GM21717 (cell line): ENCODE data around the gene MAPK10.
"Not testable (repeated sequence)": the region's sequence is repeated elsewhere in the genome, so short reads cannot be mapped to it uniquely, and the experiment has no call there.

ENCODE experiments used
- ATAC-seq: cut with Tn5 transposase; IDR thresholded peaks from one replicate; pipeline ENCODE4 v1.9.1; 2021; ENCODE audit warnings: mild to moderate bottlenecking, moderate library complexity; ENCODE audit not compliant: unreplicated experiment

The MAPK10 gene

DNA sequence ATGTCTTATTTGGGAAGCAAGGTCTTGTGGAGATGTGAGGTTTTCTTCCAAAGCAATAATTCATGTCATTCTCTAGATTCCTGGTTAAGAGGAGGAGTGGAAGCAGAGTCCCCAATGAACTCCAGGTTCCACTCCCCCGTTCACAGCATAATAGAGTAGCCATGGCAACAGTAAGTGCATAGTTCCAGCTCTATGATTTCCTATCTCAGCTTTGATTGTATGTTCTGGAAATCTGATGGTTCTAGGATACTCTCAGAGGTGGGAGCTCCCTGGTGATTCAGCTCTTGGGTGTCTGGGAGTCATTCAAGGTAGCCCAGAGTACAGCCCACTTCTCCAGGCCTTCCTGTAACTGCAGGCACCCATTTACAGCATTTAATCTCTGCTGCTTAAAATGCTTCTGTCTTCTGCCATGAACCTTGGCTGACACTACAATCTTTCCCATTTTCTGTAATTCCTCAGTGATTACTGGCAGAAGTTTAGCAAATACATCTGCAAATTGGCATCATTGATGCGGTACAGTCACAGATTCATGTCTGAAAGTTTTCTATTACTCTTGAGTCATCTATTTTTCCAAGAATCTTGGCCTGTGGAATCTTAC lies 242.0 kb downstream of the MAPK10 start:
- no peak for ATAC-seq

DNA sequence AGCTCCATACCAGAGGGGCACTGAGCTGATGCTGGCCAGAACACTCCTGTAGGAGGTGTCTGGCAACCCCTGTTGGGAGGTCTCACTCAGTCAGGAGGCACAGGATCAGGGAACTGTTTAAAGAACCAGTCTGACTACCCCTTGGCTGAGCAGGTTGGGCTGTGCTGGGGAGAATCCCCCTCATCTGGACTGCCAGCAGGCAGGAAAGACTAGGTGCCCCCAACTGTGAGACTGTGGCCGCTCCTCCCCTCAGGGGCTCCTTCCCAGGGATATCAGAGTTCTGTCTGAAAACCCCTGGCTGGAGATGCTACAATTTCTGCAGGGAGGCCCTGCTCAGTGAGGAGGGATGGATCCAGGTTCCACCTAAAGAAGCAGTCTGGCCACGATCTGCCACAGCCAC lies 245.3 kb downstream of the MAPK10 start:
- no peak for ATAC-seq

DNA sequence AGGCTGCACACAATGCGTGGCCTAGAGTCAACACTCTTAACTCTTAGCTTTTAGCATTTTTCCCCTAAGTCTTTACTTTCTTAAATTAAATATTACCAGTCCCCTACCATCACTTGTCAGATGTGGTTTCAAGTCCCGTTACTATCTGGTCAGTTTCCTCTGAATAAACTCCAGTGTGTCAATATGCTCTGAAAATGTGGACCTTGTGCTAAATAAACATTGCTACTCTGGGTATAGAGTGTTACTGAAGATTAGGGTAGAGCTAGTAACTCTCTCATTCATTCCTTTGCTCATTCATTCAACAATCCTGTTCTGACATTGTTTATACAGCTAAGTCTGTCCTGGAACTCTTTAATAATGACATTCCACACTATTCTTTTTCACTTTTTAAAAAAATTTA lies 251.0 kb downstream of the MAPK10 start:
- no peak for ATAC-seq

DNA sequence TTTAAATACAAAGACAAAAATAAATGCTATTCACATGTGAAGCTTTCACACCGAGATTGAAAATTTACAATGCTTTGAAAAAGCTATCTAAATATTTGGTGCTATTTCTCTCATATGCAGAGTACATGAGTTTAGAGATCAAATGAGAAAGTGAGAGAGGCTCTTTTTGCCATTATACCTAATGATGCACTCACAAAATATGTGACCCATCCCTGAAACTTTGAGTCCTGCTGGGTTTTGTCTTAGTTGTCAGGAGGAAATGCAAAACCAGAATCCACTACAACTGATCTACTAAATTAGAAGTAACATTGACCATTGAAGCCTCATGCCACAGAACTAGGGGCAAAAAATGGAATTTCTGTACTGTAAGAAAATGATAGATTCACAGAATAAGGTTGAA lies 251.7 kb downstream of the MAPK10 start:
- ATAC-seq: no peak

DNA sequence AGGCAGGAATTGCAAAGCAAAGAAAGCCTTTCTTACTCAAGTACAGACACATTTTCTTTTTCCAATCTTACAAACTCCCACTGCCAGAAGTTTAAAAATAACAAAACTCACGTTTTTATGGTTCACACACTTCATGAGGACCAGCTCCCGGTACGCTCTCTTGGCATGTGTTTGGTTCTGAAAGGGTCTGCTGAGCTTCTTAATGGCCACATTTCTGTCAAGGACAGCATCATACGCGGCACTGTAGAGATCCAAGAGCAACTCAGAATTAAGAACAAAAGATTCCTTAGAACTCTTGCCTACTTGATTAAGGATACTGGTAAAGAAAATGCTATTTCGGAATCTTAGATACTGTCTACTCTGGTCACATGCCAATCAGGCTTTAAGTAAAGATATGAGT lies 252.7 kb downstream of the MAPK10 start:
- ATAC-seq: no peak

DNA sequence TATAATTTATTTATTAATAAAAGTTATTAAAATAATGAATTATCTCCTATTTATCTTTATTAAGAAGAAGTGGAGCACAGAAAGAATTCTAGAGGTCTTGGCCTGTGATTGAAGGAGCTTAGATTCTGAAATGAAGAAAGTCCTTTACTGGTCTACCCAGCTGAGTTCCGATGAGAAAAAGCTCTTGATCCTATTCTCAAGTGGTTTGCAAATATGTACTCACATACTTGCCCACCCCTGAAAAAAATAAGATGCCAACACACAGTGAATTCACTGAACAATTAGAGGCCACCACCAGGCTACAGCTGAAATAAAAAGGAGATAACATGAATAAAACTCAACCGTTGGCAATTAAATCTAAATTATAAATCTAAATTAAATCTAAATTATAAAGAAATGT lies 253.4 kb downstream of the MAPK10 start:
- no peak for ATAC-seq

DNA sequence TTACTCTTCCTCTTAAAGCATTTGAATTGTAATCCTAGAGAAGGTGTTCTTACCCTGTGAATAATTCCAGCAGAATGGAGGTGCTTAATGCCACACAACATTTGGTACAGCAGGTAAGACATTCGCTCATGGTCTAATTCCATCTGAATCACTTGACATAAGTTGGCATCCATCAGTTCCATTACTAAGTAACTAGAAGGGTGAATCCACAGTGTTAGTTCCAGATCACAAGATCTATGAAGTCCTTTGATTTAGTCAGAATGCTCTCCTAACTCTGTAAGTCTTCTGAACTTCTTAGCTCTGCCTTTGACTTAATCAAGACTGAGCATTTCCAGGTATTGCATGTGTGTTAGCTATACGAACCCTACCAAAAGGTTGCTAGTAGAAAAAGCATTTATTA lies 258.0 kb downstream of the MAPK10 start:
- ATAC-seq: no peak

DNA sequence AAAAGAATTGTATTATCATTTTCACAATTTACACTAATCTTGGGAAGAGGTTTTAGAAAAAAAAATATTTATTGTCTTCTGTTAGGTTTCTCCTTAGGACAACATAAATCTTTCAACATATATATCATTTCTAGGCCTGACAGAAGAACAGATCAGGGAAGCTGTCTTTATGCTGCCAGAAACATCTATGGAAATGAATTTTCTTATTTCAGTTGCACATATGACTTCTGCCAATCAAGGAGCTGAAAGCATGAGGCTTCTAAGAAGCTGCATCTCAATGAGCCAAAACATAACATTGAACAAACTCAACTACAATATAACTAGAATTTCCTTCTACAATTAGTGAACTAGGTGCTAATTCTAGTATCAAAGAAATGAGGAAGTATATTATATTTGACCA lies 258.4 kb downstream of the MAPK10 start:
- ATAC-seq: no peak

DNA sequence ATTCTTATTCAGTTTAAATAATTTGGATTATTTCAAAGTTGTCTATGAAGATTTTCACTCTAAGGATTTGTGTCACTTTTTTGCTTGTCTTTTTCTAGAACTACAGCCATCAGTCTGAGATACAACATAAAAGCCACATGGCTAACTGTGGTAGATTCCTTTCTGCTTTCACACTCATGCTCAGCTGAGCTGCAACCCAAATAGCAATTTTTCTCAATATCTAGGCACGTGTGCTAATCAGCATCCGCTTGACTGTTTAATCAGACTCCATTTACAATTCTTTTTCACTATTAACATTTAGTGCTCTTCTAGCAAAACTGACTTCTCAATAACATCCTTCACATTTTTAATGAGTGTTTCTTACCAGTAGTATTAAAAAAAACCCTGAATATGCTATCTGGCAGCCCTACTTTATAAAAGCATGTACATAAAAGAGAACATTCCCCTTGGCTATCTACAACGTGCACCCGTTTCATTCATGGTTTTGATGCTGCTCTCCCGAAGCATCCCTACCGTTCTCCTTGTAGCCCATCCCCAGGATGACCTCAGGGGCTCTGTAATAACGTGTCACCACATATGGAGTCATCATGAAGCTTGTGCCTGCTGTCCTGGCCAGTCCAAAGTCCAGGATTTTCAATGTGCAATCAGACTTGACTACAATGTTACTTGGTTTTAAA lies 259.2 kb downstream of the MAPK10 start:
- no peak for ATAC-seq

DNA sequence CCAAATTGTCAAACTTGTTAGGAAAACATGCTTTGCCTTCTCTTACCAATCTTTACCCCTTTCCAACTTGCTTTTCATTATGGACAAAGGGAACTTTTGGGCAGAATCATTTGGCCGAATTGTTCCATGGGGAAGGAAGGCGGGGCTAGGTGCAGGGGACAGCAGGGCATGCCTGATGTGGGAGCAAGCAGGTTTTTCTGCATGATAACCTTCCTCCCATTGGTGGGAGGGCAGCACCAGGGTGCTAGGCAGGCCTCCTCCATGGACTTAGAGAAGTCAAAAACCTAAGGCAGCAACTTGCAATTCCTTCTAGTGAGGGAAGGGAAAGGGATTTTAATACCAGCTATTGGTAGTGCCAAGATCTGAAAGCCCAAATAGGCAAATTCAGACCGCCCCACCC lies 260.5 kb downstream of the MAPK10 start:
- no peak for ATAC-seq

DNA sequence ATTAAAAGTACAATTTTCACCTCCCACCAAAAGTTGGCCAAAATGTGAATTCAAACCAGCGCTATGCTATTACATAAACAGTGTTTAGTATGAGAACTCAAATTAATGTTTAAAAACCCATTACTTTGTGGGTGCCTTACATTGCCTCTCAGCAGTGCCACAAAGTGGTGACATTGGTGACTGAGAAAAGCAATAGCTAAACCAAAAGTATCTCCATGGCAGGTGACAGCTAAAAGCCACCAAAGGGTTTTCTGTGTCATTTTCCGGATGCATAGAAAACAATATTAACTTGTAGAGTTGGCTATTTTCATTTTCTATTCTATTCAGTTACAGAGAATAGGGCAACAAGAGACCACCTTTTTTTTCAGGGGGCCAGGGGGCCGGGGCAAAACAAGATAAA lies 261.2 kb downstream of the MAPK10 start:
- no peak for ATAC-seq

DNA sequence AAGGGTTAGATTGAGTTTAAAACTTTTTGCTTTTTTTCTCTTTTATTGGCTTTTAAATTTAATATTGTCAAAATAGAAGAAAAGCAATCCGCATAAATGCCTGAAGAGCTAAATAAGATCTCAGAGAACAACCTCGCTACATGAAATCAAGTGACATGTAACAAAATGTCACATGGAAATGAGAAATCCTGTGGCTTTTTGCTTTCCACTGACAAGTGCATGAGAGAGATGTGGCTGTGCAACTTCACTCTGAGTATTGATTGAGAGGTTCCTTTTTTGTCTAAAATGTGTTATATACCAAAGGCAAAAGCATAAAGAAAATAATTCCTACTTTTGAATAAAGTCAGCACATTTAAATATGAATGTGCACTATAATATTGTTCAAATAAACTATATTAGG lies 263.5 kb downstream of the MAPK10 start:
- no peak for ATAC-seq

DNA sequence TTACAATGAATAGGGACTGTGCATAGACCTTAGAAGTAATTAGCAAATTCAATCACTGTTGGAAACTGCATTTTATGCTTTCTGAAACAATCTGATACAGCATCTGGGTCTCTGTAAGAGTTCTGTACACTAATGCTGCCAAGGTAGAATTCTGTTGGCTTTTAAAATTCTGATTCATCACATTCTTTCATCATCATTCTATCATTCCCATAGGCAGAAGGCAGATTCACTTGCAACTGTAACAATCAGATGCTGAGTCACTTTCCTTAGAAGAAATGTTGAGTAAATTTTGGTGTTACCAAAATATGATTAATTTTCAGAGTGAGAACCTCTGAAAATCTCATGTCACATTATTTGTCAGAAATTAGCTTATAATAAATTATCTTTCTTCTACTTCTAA lies 267.2 kb downstream of the MAPK10 start:
- no peak for ATAC-seq

DNA sequence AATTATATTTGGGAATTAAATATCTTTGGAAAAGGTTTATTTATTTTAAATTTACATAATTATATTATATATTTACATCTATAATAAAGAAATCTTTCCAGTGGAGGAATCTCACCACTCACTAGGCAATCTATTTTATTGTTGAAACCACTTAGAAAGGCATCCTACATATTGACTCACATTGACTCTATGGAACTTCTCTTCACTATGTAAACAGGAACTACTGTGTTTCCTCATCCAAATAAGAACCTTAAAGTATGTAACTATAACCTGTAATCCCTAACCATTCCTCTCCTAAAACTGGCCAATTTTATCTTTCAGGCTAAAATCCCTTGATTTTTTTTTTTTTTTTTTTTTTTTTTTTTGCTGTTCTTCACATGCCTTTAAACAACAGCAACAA lies 268.7 kb downstream of the MAPK10 start:
- ATAC-seq: no peak

DNA sequence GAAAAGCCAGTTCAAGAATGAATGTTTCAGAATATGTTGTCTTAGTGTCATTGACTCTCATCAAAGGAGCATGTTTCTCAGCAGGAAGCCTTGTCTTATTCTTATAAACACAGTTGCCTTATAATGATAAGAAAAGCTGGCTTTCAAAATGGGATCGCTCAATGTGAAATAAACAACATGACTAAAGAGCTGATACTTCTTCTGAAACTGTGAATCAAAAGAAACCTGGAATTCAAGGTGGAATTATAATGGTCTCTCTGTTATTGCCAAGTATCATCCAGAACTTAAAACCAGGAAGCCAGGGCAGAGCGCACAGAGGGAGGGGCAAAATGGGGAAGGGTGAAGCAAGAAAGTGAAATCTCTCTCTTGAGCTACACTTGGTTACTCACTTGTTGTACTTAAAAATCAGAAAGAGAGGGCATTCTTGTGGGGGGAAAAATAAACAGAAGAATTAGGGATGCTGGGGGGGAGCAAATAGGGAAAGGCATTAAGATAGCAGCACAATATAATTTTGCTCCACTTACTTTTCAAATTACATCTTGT lies 270.0 kb downstream of the MAPK10 start:
- no peak for ATAC-seq

DNA sequence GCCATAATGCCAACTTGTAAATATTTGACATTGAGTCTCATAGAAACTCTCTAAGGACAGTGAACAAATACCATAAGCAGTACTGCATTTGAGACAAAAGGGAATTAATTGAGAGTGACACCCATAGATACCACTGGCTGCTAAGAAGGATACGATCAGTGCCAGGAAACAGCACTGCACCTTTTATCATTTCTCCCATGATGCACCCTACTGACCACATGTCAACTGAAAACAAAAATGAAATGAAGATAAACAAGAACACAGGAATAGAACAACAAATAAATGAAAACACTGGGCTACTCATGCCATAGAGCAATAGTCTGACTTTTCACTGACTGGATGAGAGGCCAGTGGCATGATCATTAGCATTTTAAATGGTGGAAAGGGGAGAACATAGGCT lies 270.8 kb downstream of the MAPK10 start:
- no peak for ATAC-seq

DNA sequence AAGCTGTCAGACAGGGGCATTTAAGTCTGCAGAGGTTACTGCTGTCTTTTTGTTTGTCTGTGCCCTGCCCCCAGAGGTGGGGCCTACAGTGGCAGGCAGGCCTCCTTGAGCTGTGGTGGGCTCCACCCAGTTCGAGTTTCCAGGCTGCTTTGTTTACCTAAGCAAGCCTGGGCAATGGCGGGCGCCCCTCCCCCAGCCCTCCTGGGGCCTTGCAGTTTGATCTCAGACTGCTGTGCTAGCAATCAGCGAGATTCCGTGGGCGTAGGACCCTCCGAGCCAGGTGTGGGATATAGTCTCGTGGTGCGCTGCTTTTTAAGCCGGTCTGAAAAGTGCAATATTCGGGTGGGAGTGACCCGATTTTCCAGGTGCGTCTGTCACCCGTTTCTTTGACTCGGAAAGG lies 284.1 kb downstream of the MAPK10 start:
- not testable (repeated sequence) for ATAC-seq

DNA sequence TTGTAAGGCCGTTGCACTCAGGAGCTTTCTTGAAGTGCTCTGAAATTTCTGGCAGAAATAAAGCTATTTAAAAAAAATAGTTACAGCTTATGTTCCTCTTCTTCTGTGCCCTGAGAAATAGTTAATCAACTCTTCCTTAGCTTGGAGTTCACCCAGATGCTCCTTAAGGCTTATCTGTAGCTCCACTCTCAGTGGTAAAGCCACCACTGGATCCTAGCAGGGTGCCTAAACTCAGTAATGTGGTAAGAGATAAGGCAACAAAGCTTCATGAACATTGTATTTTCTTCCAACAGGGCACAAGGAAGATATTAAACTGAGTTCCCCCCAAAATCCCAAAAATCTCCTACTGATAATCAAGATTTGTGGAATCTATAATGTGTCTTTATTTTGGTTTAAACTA lies 299.5 kb downstream of the MAPK10 start:
- no peak for ATAC-seq

DNA sequence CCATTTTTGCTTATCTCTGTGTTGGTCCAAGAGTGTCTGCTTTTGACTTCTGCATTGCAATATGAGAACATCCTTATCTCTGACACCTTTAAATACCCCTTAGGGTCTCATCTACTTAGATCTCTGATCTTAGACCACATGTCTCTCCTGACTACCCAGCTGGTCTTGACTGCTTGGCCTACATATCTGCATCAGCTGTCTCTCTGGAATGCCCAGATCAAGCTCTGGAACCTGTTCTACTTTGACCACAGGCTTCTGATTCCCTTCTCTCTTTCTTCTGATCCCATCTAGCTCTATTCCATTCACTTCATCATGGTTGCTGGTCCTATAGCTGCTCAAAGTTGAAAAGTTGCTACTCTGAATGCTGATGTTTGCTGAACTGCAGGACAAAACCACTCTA lies 301.2 kb downstream of the MAPK10 start:
- ATAC-seq: no peak

DNA sequence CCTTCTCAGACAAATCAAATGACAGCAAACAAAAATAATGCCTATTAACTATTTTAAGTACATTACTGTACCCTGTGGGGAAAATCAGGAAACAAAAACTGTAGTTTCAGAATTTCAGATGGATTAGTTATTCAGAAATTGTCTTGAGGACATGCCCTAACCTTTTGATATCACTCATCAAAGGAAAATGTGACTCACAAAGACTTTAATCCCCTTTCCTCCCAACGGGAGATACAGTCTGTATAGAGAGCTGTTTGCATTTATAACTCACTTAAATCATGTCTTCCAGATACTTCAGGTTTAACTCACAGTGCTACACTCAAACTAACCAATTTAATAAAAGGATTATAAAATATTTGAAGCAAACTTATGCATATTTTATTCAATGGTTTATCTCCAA lies 304.0 kb downstream of the MAPK10 start:
- ATAC-seq: no peak

DNA sequence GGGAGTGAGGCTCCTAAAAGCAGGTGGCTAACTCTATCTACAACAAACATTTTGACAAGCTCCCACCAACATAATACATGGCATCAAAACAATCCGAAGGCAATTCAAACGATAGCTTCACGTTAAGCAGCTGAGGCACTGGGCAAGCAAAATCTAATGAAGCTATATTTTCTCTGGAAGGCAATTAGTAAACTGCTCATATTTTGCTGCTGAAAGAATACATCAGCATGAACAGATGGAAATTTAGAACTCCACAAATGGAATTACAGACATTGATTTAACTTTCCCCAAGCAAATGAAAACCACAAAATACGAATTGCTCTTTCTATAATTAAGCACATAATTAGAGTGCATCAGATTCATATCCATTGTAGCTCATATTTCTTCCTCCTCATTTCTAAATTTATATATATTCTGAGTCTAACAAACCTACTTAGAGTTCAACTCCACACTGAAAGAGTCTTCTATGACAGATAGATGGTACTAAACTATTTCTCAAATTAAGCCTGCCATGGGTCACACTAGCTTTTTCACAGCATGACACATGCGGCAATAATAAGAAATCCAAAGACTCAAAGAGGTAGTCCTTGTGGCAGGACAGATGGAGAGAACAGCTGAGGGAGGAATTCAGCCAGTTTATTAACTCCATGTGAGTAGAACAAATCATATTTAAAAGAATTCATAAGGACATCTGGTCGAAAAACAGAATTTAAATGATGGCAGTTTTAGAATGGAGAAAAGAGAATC lies 305.4 kb downstream of the MAPK10 start:
- no peak for ATAC-seq

DNA sequence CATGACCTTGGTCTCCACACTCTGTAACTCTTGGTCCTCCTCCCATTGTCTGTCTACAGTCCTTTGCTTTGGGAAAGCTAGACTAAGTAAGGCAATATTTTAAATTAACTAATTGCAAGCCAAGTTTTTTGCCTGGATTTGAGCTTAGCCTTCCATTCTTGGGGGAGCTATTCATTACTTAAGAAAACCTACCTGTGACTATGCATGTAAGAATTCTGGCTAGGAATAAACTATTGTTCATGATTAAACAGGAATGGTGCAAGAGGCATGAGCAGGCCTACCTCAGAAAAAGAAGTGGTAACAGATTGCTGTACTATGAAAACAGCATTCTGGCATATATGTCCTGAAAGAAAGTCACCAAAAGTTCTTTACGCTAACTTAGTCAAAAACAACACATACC lies 309.4 kb downstream of the MAPK10 start:
- no peak for ATAC-seq
